Karpas-422 (cell line): ENCODE data around the gene GULP1. TPM values are rescaled to one million over a fixed set of nuclear protein-coding genes. Genes with fewer than 3 reads are reported as not detected.

Source experiments
- DNase-seq: peaks from one replicate; pipeline ENCODE4 v3.0.0-alpha.2; 2015
- H2AFZ ChIP-seq: fragments of 200-600 bp; sonication (generic); 2 replicates; pipeline ENCODE4 v1.6.1; 2014; ENCODE audit warnings: antibody characterized with exemption, low read length, mixed read lengths
- H3K27ac ChIP-seq: fragments of 200-600 bp; sonication (generic); 2 replicates; pipeline ENCODE4 v1.5.1; 2014; ENCODE audit warnings: mild to moderate bottlenecking, low read length, moderate library complexity
- H3K27me3 ChIP-seq: fragments of 200-600 bp; sonication (generic); 2 replicates; pipeline ENCODE4 v1.6.1; 2014; ENCODE audit warnings: low read length, mixed read lengths
- H3K36me3 ChIP-seq: fragments of 200-600 bp; sonication (generic); 2 replicates; pipeline ENCODE4 v1.6.1; 2014; ENCODE audit warnings: low read length, mixed read lengths; ENCODE audit not compliant: insufficient read depth
- H3K4me1 ChIP-seq: fragments of 200-600 bp; sonication (generic); 2 replicates; pipeline ENCODE4 v1.6.1; 2014; ENCODE audit warnings: mild to moderate bottlenecking, low read length, mixed read lengths
- H3K4me2 ChIP-seq: fragments of 200-600 bp; sonication (generic); 2 replicates; pipeline ENCODE4 v1.6.1; 2014; ENCODE audit warnings: low read length, low read depth, mild to moderate bottlenecking; ENCODE audit not compliant: poor library complexity, severe bottlenecking
- H3K4me3 ChIP-seq: fragments of 200-600 bp; sonication (generic); 2 replicates; pipeline ENCODE4 v1.5.1; 2014; ENCODE audit warnings: mild to moderate bottlenecking, antibody characterized with exemption, low read length, mixed read lengths
- H3K79me2 ChIP-seq: fragments of 200-600 bp; sonication (generic); 2 replicates; pipeline ENCODE4 v1.6.1; 2014; ENCODE audit warnings: mild to moderate bottlenecking, low read length, mixed read lengths
- H3K9ac ChIP-seq: fragments of 200-600 bp; sonication (generic); 2 replicates; pipeline ENCODE4 v1.6.0; 2014; ENCODE audit warnings: low read length
- H3K9me2 ChIP-seq: fragments of 200-600 bp; sonication (generic), shearing (Covaris generic); replicated peaks from 2 replicates; pipeline ENCODE4 v1.6.0; 2014; ENCODE audit warnings: mild to moderate bottlenecking, low read length, moderate library complexity; ENCODE audit not compliant: insufficient read depth
- H3K9me3 ChIP-seq: fragments of 300-700, 200-600 bp; sonication (generic); 2 replicates; pipeline ENCODE4 v1.6.1; 2014; ENCODE audit warnings: low read length, mixed read lengths
- H4K20me1 ChIP-seq: fragments of 200-600 bp; sonication (generic); 2 replicates; pipeline ENCODE4 v1.6.1; 2014; ENCODE audit warnings: mild to moderate bottlenecking, antibody characterized with exemption, low read length, low read depth; ENCODE audit not compliant: insufficient read depth
- total RNA-seq: library from RNA; depleted of rRNA; stranded (reverse); fragments of >200 nt; shearing (Covaris generic); gene quantifications from 2 replicates; pipeline ENCODE4 v1.2.3, GENCODE V29; 2014; ENCODE audit warnings: low replicate concordance

The GULP1 gene
- total RNA-seq, 1 experiment from 2014 or later = 0.41 TPM

DNA sequence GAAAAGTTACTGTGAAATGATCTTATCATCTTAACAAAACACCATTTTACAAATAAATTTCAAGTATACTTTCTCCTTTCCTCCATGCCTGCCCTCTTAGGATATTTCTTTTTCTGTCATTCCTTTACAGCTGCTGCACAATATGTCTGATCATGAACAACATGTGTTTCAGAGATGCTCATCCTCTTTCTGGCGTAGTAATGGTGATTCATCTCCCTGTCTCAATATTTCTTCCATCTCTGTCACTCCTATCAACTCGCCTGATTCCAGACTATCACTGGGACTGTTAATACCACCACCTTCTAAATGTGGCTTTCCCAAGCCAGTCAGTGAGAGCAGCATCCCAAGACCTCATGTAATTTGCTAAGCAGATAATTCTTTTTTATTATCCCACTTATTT lies 290.5 kb downstream of the GULP1 start:
- no peaks in the 10 kb centered on the region for H3K4me1 ChIP-seq
- H3K4me3 ChIP-seq = no peak overlapping the region
- no peaks in the 10 kb centered on the region for H4K20me1 ChIP-seq
- H3K9ac ChIP-seq = no peak overlapping the region
- no peak overlapping the region for H3K4me2 ChIP-seq
- no peak overlapping the region for H3K27ac ChIP-seq
- H3K27me3 ChIP-seq = no peaks in the 10 kb centered on the region
- H3K79me2 ChIP-seq = no peaks in the 10 kb centered on the region
- no peaks in the 10 kb centered on the region for H3K36me3 ChIP-seq
- H3K9me2 ChIP-seq = no peaks in the 10 kb centered on the region
- no peak for DNase-seq
- H3K9me3 ChIP-seq = no peaks in the 10 kb centered on the region
- no peak overlapping the region for H2AFZ ChIP-seq

DNA sequence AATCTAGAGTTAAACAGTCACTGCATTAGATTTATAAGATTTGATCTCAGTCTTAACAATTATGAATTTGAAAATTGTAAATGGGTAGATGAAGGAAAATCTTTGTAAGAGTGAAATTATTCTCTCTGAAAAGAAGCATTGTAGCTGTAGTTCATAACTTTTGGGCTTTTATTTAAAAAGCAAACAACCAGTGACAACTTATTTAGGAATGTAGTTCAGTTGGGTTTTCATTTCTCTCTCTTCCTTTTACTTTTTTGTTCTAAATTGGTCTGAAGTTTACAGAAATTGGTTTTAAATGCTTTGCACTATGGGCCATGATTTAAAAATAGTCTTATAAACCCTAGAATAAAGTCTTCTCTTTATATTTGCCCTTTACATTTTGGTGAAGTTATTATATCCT lies 296.6 kb downstream of the GULP1 start:
- no peak overlapping the region for H2AFZ ChIP-seq
- DNase-seq = no peak

DNA sequence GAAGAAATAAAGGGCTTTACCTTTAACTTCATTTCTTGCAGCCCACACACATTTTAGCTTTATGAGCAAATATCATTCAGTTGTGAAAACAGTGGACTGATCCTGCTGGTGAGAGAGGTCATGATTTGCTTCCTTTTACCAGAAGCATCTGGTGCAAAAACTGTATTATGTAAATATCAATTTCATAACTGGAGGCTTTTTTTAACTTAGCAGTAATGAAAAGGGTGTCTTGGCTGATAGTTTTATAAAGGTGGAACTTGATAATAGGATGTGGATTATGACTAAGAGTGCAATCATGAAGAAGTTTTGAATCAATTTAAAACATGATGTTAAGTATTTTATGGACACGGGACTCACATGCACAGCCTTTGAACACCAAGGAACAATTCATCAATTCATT lies 304.4 kb downstream of the GULP1 start:
- H3K79me2 ChIP-seq = no peaks in the 10 kb centered on the region
- no peak overlapping the region for H3K4me3 ChIP-seq

More for the DNA sequence above, 296.6 kb downstream of the GULP1 start:
- Histone ChIP-seq H3K4me3 (no peak overlapping the region), H4K20me1 (no peaks in the 10 kb centered on the region), H3K4me2 (no peak overlapping the region), H3K4me1 (no peaks in the 10 kb centered on the region), H3K27me3 (no peaks in the 10 kb centered on the region), H3K9me3 (peaks cover 5% of the 10 kb centered on the region), H3K27ac (no peak overlapping the region), H3K36me3 (no peaks in the 10 kb centered on the region), H3K9ac (no peak overlapping the region), H3K79me2 (no peaks in the 10 kb centered on the region), H3K9me2 (no peaks in the 10 kb centered on the region)

DNA sequence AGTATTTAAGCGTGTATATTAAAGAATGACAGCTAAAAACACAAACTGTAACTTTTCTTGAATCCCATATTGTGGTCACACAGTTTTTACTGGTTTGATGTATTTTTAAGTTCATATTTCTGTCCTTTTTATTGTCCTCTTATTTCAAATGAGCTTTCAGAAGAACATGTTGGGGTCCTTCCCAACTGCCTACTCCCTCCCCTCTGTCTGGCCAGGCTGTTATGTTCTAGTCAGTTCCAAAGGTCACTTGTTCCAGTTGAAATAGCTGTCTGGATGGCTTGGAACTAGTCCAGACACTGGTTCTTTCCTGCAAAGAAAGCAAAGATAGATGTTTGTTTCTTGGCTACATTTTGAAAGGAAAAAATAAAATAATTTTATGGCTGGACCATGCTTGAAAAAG lies 306.9 kb downstream of the GULP1 start:
- H3K4me1 ChIP-seq = no peaks in the 10 kb centered on the region
- H4K20me1 ChIP-seq = no peaks in the 10 kb centered on the region
- no peak overlapping the region for H3K4me3 ChIP-seq
- DNase-seq = no peak
- no peak overlapping the region for H2AFZ ChIP-seq
- no peak overlapping the region for H3K27ac ChIP-seq
- no peak overlapping the region for H3K9ac ChIP-seq
- H3K79me2 ChIP-seq = no peaks in the 10 kb centered on the region
- H3K9me2 ChIP-seq = no peaks in the 10 kb centered on the region
- no peaks in the 10 kb centered on the region for H3K27me3 ChIP-seq
- no peaks in the 10 kb centered on the region for H3K36me3 ChIP-seq
- no peak overlapping the region for H3K4me2 ChIP-seq
- H3K9me3 ChIP-seq = peaks cover 4% of the 10 kb centered on the region; the same call in 1 of the 2 replicates

More for the DNA sequence above, 304.4 kb downstream of the GULP1 start:
- no peak overlapping the region for H3K27ac ChIP-seq
- no peak for DNase-seq
- no peaks in the 10 kb centered on the region for H3K36me3 ChIP-seq
- H2AFZ ChIP-seq = no peak overlapping the region
- H3K9me2 ChIP-seq = no peaks in the 10 kb centered on the region
- H3K9me3 ChIP-seq = peaks cover 9% of the 10 kb centered on the region
- no peak overlapping the region for H3K4me2 ChIP-seq
- no peaks in the 10 kb centered on the region for H3K4me1 ChIP-seq
- no peaks in the 10 kb centered on the region for H4K20me1 ChIP-seq
- H3K27me3 ChIP-seq = no peaks in the 10 kb centered on the region
- no peak overlapping the region for H3K9ac ChIP-seq

DNA sequence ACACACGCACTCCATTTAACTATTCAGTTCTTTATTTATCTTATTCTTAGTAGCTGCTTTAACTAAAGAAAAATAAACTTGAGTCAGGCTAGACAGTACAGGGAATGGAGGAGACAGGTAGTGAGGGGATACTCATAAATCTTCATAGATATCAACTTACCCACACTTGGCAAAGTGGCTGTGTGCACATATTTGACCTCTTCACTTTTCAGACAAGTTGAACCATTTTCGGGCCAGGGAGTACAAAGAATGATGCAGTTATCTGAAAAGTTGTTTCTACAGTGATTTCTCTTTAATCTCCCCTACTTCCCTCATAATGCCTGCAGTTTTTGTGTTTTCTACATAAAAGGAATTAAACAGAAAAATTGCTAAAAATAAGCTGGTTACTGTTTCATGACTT lies 307.5 kb downstream of the GULP1 start:
- Histone ChIP-seq H3K27me3 (no peaks in the 10 kb centered on the region), H3K9me2 (no peaks in the 10 kb centered on the region), H3K4me2 (no peak overlapping the region), H3K79me2 (no peaks in the 10 kb centered on the region), H3K36me3 (no peaks in the 10 kb centered on the region), H3K27ac (no peak overlapping the region), H3K4me1 (no peaks in the 10 kb centered on the region), H4K20me1 (no peaks in the 10 kb centered on the region), H2AFZ (no peak overlapping the region), H3K9ac (no peak overlapping the region), H3K4me3 (no peak overlapping the region), H3K9me3 (peaks cover 4% of the 10 kb centered on the region; the same call in 1 of the 2 replicates)
- DNase-seq = no peak

DNA sequence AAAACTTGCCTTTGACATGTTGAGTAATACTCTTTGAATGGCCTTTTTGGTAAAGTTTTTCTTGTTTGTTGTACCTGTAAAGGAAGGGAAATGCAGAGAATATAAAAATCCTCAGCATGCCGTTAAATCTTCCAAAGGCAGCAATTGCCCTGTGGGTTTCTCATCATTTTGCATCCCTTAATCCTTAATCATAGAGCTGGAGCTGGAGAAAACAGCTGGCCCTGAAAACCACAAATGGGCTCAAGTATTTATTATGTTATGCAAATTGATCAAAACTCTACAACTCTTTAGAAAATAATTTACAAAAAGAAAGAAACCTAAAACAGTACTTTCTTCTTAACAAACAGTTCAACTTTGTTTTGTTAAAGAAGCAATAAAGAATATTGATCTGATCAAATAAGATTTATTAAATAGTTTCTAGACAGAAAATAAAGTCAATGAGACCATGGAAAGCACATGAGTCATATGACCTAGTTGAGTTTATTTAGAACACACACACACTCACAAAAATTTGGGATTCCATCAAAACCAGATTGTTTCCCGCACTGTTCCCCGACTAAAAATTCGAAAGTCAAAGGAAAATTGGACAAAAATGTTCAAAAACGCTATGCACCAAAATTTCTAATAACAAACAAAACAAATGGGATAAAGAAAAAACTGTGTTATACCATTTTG lies 309.0 kb downstream of the GULP1 start:
- H3K79me2 ChIP-seq = no peaks in the 10 kb centered on the region
- H3K27me3 ChIP-seq = no peaks in the 10 kb centered on the region
- no peak for DNase-seq
- H3K4me1 ChIP-seq = no peaks in the 10 kb centered on the region
- H3K4me3 ChIP-seq = no peak overlapping the region
- H3K4me2 ChIP-seq = no peak overlapping the region
- no peak overlapping the region for H3K9ac ChIP-seq
- no peaks in the 10 kb centered on the region for H3K36me3 ChIP-seq
- no peak overlapping the region for H3K27ac ChIP-seq
- H2AFZ ChIP-seq = no peak overlapping the region
- H4K20me1 ChIP-seq = no peaks in the 10 kb centered on the region
- H3K9me2 ChIP-seq = no peaks in the 10 kb centered on the region
- peaks cover 4% of the 10 kb centered on the region for H3K9me3 ChIP-seq

DNA sequence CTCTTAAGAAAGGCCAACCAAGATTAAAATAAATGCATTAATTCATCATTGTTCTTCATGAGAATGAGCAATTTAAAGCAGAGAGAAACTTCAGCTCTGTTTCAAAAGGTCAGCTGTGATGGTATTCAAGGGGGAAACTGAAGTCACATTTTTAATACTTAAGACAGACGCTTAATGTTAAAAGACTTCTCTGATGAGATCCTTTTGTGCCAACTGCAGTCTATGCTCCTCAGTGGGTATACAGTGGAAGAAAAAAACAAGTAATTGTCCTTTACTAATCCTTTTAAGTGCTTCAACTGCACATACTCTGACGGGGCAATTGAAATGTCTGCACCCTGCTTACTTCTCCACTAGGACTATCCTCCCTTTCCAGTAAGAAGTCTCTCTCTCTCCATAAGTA lies 309.7 kb downstream of the GULP1 start:
- Histone ChIP-seq H3K9me2 (no peaks in the 10 kb centered on the region), H3K9ac (no peak overlapping the region), H3K4me1 (no peaks in the 10 kb centered on the region), H3K9me3 (peaks cover 4% of the 10 kb centered on the region), H3K27ac (no peak overlapping the region), H3K4me3 (no peak overlapping the region), H3K79me2 (no peaks in the 10 kb centered on the region), H3K27me3 (no peaks in the 10 kb centered on the region), H3K4me2 (no peak overlapping the region), H3K36me3 (no peaks in the 10 kb centered on the region), H4K20me1 (no peaks in the 10 kb centered on the region), H2AFZ (no peak overlapping the region)
- no peak for DNase-seq

DNA sequence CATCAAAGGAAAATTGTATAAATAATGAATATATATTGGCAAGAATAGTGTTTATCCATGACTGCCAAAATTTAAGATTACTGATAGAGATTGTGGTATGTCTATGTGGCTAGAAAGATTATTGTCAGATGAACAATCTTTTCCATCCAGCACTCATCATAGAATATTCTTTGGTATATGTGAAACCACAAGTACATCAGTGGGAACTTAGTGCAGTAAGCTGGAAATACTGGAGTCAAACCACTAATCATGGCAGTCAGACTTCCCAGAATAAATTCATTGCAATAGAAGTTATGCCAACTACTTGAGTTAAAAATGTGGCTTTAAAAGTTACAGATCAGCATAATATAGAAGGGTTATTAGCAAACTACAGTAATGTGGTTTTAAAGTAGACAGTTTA lies 310.3 kb downstream of the GULP1 start:
- peaks cover 4% of the 10 kb centered on the region for H3K9me3 ChIP-seq
- H4K20me1 ChIP-seq = no peaks in the 10 kb centered on the region
- no peak for DNase-seq
- no peak overlapping the region for H2AFZ ChIP-seq
- no peak overlapping the region for H3K4me3 ChIP-seq
- H3K36me3 ChIP-seq = no peaks in the 10 kb centered on the region
- H3K4me1 ChIP-seq = no peaks in the 10 kb centered on the region
- no peak overlapping the region for H3K27ac ChIP-seq
- no peaks in the 10 kb centered on the region for H3K27me3 ChIP-seq
- no peak overlapping the region for H3K9ac ChIP-seq
- H3K4me2 ChIP-seq = no peak overlapping the region
- no peaks in the 10 kb centered on the region for H3K79me2 ChIP-seq
- H3K9me2 ChIP-seq = no peaks in the 10 kb centered on the region
